ENCODE data around the gene MTHFD2L. TPM values are rescaled to one million over a fixed set of nuclear protein-coding genes. Genes with fewer than 3 reads are reported as not detected.

The MTHFD2L gene
- total RNA-seq, 1 experiment from 2014 or later: 11.6 TPM

- no peak overlapping the region for H3K27ac Mint-ChIP-seq (ENCODE audit: unreplicated experiment)
- ChIA-PET CTCF (no interaction called here), POLR2A (no interaction called here)
- Histone ChIP-seq H3K36me3 (ENCODE audit: control insufficient read depth, insufficient read depth, low read length) (no peaks in the 10 kb centered on the region), H3K9me3 (no peaks in the 10 kb centered on the region), H3K27me3 (replicated peaks; ENCODE audit: control insufficient read depth, insufficient read depth, low read length) (no peaks in the 10 kb centered on the region), H3K4me1 (0 out of 2 replicates have a peak, but pooled peaks cover 5% of the 10 kb centered on the region), H3K4me3 (ENCODE audit: low read depth, low read length) (no peak overlapping the region)
- no TSS peak for BruUV-seq (replicated peaks)
- TF ChIP-seq CTCF (IDR thresholded peaks at IDR 0.05; ENCODE audit: insufficient read depth in 1 of 2, low read depth in 1 of 2, low read length in 1 of 2, severe bottlenecking in 1 of 2, unreplicated experiment in 1 of 2): no peak
- no peaks in the 10 kb centered on the region for H3K36me3 Mint-ChIP-seq (ENCODE audit: insufficient read depth, unreplicated experiment)
- H3K27me3 Mint-ChIP-seq (ENCODE audit: insufficient read depth, unreplicated experiment): no peaks in the 10 kb centered on the region
- H3K4me3 Mint-ChIP-seq (ENCODE audit: unreplicated experiment): no peak overlapping the region
- H3K9me3 Mint-ChIP-seq (ENCODE audit: unreplicated experiment): no peaks in the 10 kb centered on the region
- peaks cover under 1% of the 10 kb centered on the region for H3K4me1 Mint-ChIP-seq (ENCODE audit: low read depth, unreplicated experiment)
- no peak for DNase-seq
- intact Hi-C loops (cut with micrococcal nuclease; ENCODE audit: unreplicated experiment): no loop called here
Measured at GRCh38 chr4:74315376-74315775, 157.5 kb downstream of the MTHFD2L start.

- Histone ChIP-seq H3K9me3 (no peaks in the 10 kb centered on the region), H3K4me1 (peaks cover 8% of the 10 kb centered on the region; the same call in 1 of the 2 replicates), H3K36me3 (ENCODE audit: control insufficient read depth, insufficient read depth, low read length) (no peaks in the 10 kb centered on the region), H3K4me3 (ENCODE audit: low read depth, low read length) (no peak overlapping the region), H3K27me3 (replicated peaks; ENCODE audit: control insufficient read depth, insufficient read depth, low read length) (no peaks in the 10 kb centered on the region)
- DNase-seq: no peak
- intact Hi-C loops (cut with micrococcal nuclease; ENCODE audit: unreplicated experiment): no loop called here
- H3K4me1 Mint-ChIP-seq (ENCODE audit: low read depth, unreplicated experiment): peaks cover 10% of the 10 kb centered on the region
- H3K9me3 Mint-ChIP-seq (ENCODE audit: unreplicated experiment): no peaks in the 10 kb centered on the region
- no peak overlapping the region for H3K4me3 Mint-ChIP-seq (ENCODE audit: unreplicated experiment)
- CTCF ChIA-PET: interaction anchor here (1.4 kb wide), 1 partner anchor 359 kb away, joined by 5 read pairs; no protein-coding TSS in a partner anchor
- POLR2A ChIA-PET: no interaction called here
- no peaks in the 10 kb centered on the region for H3K27me3 Mint-ChIP-seq (ENCODE audit: insufficient read depth, unreplicated experiment)
- BruUV-seq (replicated peaks): no TSS peak
- H3K36me3 Mint-ChIP-seq (ENCODE audit: insufficient read depth, unreplicated experiment): no peaks in the 10 kb centered on the region
- TF ChIP-seq CTCF (IDR thresholded peaks at IDR 0.05; ENCODE audit: insufficient read depth in 1 of 2, low read depth in 1 of 2, low read length in 1 of 2, severe bottlenecking in 1 of 2, unreplicated experiment in 1 of 2): no peak
- H3K27ac Mint-ChIP-seq (ENCODE audit: unreplicated experiment): no peak overlapping the region
Measured at GRCh38 chr4:74316397-74316796, 158.5 kb downstream of the MTHFD2L start.

DNA sequence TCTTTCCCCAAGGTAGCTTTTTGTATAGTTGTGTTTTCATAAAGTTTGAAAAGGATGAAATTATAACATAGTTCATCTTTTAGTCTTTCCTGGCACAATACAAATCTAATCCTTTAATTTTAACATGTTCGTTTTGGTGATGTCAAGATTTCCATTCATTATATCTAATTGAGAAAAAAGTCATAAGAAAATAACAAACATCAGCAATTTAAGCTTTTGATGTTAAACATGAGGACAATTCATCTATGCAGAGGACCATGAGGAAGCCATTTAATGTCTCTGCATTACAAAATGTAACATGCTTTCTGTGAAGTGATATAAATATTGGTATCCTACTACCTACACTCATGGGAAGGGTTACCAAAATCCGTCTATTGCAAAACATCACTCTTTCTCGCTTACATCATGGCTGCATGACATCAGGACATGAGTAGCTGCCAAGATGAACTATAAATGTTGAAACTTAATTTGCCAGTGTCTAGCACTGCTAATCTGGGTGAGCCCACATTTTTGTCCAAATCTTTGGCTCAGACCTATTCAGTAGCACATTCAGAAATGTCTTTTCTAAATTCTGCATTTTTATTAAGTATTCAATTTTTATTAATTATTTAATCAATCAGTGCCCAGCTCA is 159.8 kb downstream of the MTHFD2L start:
- ChIA-PET CTCF (interaction anchor here (1.1 to 1.4 kb wide), 2 partner anchors 354 to 358 kb away, joined by 3 to 5 read pairs; no protein-coding TSS in a partner anchor), POLR2A (no interaction called here)
- Mint-ChIP-seq H3K27me3 (ENCODE audit: insufficient read depth, unreplicated experiment) (no peaks in the 10 kb centered on the region), H3K36me3 (ENCODE audit: insufficient read depth, unreplicated experiment) (no peaks in the 10 kb centered on the region), H3K4me1 (ENCODE audit: low read depth, unreplicated experiment) (peaks cover 10% of the 10 kb centered on the region), H3K9me3 (ENCODE audit: unreplicated experiment) (no peaks in the 10 kb centered on the region), H3K27ac (ENCODE audit: unreplicated experiment) (no peak overlapping the region), H3K4me3 (ENCODE audit: unreplicated experiment) (no peak overlapping the region)
- Histone ChIP-seq H3K36me3 (ENCODE audit: control insufficient read depth, insufficient read depth, low read length) (no peaks in the 10 kb centered on the region), H3K9me3 (no peaks in the 10 kb centered on the region), H3K27me3 (replicated peaks; ENCODE audit: control insufficient read depth, insufficient read depth, low read length) (no peaks in the 10 kb centered on the region), H3K4me1 (peaks cover 8% of the 10 kb centered on the region; the same call in 1 of the 2 replicates), H3K4me3 (ENCODE audit: low read depth, low read length) (no peak overlapping the region)
- no peak for DNase-seq
- intact Hi-C loops (cut with micrococcal nuclease; ENCODE audit: unreplicated experiment): no loop called here
- BruUV-seq (replicated peaks): no TSS peak
- no peak for TF ChIP-seq CTCF (IDR thresholded peaks at IDR 0.05; ENCODE audit: insufficient read depth in 1 of 2, low read depth in 1 of 2, low read length in 1 of 2, severe bottlenecking in 1 of 2, unreplicated experiment in 1 of 2)
